GM18873 (cell line): ENCODE measurements around the gene TSPAN18.
A peak's percentile ranks its signal among the peaks of the same experiment; 100 is the strongest.

Source experiments
- ATAC-seq: cut with Tn5 transposase; IDR thresholded peaks from one replicate; pipeline ENCODE4 v1.9.1; 2021; ENCODE audit warnings: mild to moderate bottlenecking, moderate library complexity, moderate number of reproducible peaks; ENCODE audit not compliant: unreplicated experiment, low FRiP score

Gene TSPAN18

GRCh38 chr11:44858796-44859527 is 132.2 kb downstream of the TSPAN18 start:
- ATAC-seq, result no peak

DNA sequence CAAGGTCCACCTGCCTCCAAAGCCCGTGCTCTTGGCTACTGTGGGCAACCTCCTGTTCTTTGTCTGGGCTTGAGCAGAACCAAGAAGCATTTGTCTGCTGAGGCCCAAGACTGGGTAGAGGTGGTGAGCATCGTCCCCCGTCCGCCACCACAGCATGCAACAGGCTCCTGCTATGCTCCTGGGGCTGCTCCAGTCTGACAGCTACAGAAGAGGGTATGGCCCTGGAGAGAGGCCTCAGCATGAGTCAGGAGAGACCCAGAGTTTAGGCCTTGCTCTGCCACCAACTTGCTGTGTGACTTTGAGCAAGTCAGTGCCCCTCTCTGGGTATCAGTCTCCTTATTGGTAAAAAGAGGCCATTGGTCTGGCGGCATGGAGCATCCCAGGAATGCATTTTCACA is 132.8 kb downstream of the TSPAN18 start:
- no peak for ATAC-seq

- ATAC-seq, result no peak
Observed at GRCh38 chr11:44860346-44860745, 133.6 kb downstream of the TSPAN18 start.

DNA sequence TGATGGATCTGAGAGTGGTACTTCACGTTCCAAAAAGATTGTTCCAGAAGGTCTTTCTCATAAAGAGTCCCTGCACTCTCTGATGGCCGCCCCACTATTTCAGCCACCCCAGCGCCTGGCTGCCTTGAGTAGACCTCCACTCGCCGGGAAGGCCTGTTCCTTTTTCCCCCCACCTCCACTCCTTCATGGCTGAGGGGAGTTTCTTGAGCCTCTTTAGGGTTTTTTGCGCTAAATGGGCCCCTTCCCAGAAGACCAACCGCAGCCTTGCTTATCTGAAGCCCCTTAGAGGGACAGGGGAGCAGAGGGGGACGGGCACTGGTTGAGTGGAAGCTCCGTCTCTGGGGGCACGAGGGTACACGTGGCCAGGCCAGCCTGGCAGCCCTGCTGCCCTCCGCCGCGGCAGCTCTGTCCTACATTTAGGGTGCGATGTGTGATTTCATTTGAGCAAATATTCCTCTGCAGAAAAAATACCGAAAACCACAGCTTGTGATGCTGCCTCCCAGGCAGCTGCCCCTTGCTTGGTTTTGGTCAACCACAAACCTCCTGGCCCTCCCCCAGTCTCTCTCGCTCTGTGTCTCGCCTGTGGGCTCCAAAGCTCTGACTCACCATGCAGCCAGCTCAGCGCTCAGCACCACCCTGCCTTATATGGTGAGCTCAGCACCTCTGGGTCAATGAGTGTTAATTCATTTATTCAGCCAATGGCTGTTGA is 135.2 kb downstream of the TSPAN18 start:
- peak; percentile 99 for ATAC-seq

DNA sequence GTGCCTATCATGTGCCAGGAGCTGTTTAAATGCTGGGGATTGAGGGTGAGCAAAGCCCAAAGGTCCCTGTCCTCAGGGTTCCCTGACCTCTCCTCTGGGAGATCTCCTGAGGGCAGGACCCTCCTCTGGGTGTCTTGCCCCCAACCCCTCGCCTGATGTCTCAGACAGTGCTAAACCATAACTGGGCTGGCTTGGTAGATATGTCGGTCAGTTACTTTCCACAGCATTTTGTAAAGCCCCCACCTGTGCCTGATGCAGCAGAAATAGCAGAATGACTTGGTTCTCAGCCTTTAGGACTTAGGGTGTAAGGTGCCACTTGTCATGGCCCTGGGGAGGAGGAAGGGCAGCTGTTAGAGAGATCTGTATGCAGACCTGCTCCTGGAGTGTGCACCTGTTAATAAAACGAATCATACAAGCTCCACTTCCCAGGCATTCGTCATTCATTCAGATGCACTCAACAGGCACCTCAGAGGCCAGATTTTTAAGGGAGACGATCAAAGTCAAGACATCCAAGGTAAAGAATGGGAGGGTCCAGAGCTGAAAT is 135.9 kb downstream of the TSPAN18 start:
- ATAC-seq, result no peak

DNA sequence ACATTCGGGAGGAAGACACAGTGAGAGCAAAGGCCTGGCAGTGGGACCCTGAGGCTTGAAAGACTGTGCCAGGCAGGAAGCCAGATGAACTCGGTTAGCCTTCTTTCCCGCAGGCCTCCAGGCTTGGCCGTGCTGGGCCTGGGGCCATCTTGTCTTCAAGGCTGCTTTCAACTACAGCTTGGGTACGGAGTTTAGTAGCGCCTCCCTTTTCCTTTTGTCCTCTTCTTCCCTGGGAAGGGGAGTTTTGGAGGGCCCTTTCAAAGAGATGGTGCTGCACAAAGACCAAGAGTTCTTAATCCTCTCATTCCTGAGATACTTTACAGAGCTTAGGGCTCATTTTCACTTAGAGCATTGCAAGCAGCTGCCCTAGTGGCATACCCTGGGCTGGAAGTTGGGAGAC is 136.5 kb downstream of the TSPAN18 start:
- ATAC-seq, result no peak

DNA sequence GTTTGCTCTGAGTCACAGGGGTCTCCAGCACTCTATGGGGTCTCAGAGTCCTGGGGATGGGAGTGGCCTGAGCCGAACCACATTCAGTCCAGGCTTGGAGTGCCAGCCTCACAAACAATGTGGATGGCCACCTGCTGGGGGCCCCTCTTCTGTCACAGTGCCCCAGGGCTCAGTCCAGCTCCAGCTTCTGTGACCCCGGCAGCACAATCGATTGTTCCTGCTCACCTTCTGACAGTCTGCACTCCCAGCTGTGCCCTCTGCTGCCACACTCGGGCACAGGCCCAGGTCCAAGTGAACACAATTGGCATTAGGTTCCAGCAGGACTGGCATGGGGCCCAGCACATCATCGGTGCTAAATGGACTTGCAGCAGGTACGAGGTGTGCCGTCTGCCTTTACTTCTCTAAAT is 139.1 kb downstream of the TSPAN18 start:
- no peak for ATAC-seq

DNA sequence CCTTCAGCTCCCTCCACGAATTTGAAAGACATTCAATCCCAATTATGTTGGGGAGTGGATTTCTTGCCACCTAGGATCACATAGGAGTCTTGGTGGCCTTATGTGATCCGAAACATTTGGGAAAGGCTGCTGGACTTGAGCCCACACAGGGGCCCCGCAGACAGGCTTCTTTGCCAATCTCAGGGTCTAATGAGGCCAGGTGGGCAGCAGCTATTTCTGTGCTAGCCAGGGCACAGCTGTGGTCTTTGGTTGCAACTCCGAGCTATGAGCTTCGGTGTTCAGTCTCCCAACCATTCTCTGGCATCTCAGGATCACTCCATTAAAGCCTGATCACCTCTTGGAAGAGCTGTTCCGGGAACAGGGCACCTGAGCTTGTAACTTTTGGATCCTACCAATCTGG is 139.5 kb downstream of the TSPAN18 start:
- ATAC-seq, result no peak

- no peak for ATAC-seq
Observed at GRCh38 chr11:44868021-44868420, 141.3 kb downstream of the TSPAN18 start.

- ATAC-seq, result no peak
Observed at GRCh38 chr11:44868455-44869421, 142.0 kb downstream of the TSPAN18 start.

- no peak for ATAC-seq
Observed at GRCh38 chr11:44870181-44870580, 143.4 kb downstream of the TSPAN18 start.

DNA sequence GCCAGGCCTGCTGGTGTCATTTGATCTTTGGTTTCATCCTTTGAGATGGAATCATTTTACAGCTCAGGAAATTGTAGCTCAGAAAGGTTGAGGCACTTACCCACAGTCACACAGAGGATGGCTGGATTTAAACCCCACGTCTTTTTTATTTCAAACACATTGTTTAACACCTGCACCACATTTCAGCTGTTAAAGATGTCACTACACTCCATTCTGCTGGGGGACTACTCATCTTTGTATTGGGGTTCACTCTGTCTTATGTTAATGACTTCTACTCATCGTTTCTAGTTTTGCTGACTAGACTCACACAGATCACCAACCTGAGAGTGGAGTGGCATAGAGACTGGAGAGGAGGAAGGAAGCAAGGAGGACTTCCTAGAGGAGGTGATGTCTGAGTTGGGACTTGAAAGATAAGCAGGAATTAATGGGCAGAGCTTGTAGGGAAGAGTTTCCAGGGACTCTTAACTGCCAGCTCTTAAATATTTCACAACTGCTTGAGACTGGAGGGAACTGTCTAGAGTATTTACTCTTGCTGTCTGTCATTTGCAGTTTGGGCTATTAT is 143.9 kb downstream of the TSPAN18 start:
- ATAC-seq, result no peak

- peak; percentile 94 for ATAC-seq
Observed at GRCh38 chr11:44871682-44872081, 144.9 kb downstream of the TSPAN18 start.

DNA sequence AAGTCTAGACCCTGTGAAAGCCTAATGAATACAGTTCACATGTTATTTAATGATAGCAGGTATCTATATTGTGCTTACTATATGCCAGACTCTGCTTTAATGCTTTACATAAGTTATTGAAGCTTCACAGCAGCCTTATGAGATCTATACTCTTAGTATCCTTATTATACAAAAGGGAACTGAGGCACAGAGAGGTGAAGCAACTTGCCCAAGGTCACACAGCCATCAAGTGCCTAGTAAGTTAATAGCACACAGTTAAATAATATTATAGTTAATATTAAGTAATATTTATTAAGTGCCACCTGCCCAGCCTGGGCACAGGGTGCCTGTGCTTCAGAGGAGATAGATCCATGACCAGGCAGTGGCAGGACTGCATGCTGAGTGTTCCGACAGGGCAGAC is 145.8 kb downstream of the TSPAN18 start:
- no peak for ATAC-seq

DNA sequence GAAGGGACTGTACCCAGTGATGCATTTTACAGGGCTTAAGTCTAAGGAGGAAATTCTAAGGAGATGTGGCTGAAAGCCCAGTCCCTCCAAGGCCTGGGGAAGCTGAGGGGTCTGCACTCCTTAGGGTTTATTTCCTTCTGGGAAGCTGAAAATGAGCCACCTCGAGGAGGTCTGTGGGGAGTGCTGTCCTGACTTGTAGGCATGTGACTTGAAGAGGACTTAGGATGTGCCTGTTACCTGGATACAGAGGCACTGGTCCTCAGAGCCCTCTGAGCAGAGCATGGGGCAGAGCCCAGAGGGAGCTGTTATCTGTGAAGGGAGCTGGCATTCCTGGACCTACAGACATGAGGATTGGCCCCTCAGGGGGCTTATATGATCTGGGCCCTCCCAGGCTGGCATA is 146.8 kb downstream of the TSPAN18 start:
- ATAC-seq, result no peak

DNA sequence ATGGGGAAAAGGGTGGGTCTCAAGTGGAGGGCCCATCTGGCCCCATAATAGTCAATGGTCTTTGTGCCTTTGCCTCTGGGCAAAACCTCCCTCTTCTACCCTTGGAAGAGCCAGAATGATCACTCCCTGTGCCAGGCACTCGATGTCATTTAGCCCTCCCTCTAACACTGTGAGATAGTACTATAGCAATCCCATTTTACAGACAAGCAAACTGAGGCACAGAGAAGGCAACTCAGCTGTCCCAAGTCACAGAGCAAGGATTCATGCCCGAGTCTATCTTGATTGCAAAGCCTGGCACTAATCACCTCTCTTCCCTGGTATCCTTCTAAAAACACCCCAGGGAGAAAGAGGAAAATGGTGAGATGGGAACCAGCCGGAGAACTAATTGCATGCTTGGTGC is 147.5 kb downstream of the TSPAN18 start:
- ATAC-seq, result no peak

DNA sequence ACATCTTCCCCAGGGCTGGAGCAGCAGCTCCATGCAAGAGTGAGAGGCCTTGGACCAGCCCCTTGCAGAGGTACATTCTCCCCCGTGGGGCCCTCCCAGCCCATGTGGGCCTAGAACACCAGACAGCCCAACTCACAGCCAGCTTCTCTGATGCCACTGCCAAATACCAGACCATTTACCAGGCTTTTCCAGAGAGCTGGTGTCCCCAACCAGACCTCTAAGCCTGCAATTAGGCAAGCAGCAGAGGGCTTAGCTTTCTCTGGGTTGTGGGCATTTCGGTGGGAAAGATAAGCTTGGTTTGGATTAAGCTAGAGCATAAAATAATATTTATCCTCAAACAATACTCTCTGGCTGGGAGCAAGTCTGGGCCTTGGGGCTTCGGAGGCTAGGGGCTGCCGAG is 148.3 kb downstream of the TSPAN18 start:
- no peak for ATAC-seq

- no peak for ATAC-seq
Observed at GRCh38 chr11:44876194-44876723, 149.5 kb downstream of the TSPAN18 start.

- no peak for ATAC-seq
Observed at GRCh38 chr11:44876906-44877305, 150.1 kb downstream of the TSPAN18 start.
